A549 (cell line): ENCODE data around the gene GPATCH8. TPM values are rescaled to one million over a fixed set of nuclear protein-coding genes. Genes with fewer than 3 reads are reported as not detected.

ENCODE experiments used
- ATAC-seq, 2 experiments: fragments of 200-7000 bp in 1 of 2; fragments of >200 bp in 1 of 2; cut with Nextera tagmentation in 1 of 2; cut with Tn5 transposase in 1 of 2; 3 replicates each; pipeline versions ENCODE4 v1.8.0 to v1.9.1; 2018 to 2020; ENCODE audit warnings: mild to moderate bottlenecking in 1 of 2, moderate library complexity in 1 of 2
- CTCF ChIA-PET: fragments of 300-600 bp; sonication (Branson Sonifier 250); formaldehyde crosslinking; extraction: SDS; loops from one replicate; lab custom pipeline; 2021; ENCODE audit warnings: antibody characterized with exemption, inconsistent platforms; lab: Yijun Ruan, JAX
- POLR2A ChIA-PET: fragments of 350-600 bp; formaldehyde crosslinking; extraction: SDS; loops from one replicate; lab custom pipeline; 2021; ENCODE audit warnings: antibody characterized with exemption, inconsistent platforms; lab: Yijun Ruan, JAX
- DNase-seq, 2 experiments: peaks; one replicate each; pipeline versions ENCODE4 v3.0.0 to v3.0.0-alpha.2; 2011 to 2016; ENCODE audit warnings: low read depth in 1 of 2, low spot score in 1 of 2
- FAIRE-seq: peaks from 2 replicates; lab custom pipeline; 2011; peaks lifted over from hg19 to GRCh38; lab: Jason Lieb, UNC
- H3K27ac ChIP-seq, 2 experiments: fragments of >200 bp; sonication (Bioruptor Twin); formaldehyde crosslinking; 3 replicates each; pipeline ENCODE4 v1.5.1; 2016 to 2017
- H3K4me1 ChIP-seq: fragments of >200 bp; sonication (Bioruptor Twin); formaldehyde crosslinking; 3 replicates; pipeline ENCODE4 v1.6.1; 2016
- H3K4me2 ChIP-seq: fragments of >200 bp; sonication (Bioruptor Twin); formaldehyde crosslinking; 3 replicates; pipeline ENCODE4 v1.6.1; 2016
- H3K4me3 ChIP-seq: fragments of >200 bp; sonication (Bioruptor Twin); formaldehyde crosslinking; 3 replicates; pipeline ENCODE4 v1.5.1; 2016
- H3K9me3 ChIP-seq: fragments of >200 bp; sonication (Bioruptor Twin); formaldehyde crosslinking; 3 replicates; pipeline ENCODE4 v1.6.1; 2016
- ATOH8 ChIP-seq: fragments of 250-450 bp; sonication (Bioruptor Pico); IDR thresholded peaks from 2 replicates; pipeline ENCODE4 v1.5.0; 2020; ENCODE audit warnings: low read depth, mild to moderate bottlenecking, moderate library complexity
- BHLHE40 ChIP-seq: IDR thresholded peaks from 2 replicates; pipeline ENCODE4 v1.6.1; 2012; ENCODE audit warnings: low read depth, low read length, inconsistent platforms
- CHD4 ChIP-seq: fragments of 200-600 bp; sonication (generic); IDR thresholded peaks from 2 replicates; pipeline ENCODE4 v1.6.1; 2016; ENCODE audit warnings: antibody characterized with exemption, mild to moderate bottlenecking, borderline replicate concordance
- CTCF ChIP-seq: fragments of >200 bp; sonication (Bioruptor Twin); formaldehyde crosslinking; IDR thresholded peaks from 3 replicates; pipeline ENCODE4 v1.5.1; 2016
- E2F6 ChIP-seq: IDR thresholded peaks from 2 replicates; pipeline ENCODE4 v1.6.1; 2012; ENCODE audit warnings: low read depth, borderline replicate concordance
- EHF ChIP-seq: fragments of 250-450 bp; sonication (Bioruptor Pico); IDR thresholded peaks from 2 replicates; pipeline ENCODE4 v1.5.0; 2020; ENCODE audit warnings: mild to moderate bottlenecking
- EHMT2 ChIP-seq: fragments of 200-600 bp; sonication (generic); IDR thresholded peaks from 2 replicates; pipeline ENCODE4 v1.6.1; 2016; ENCODE audit warnings: antibody characterized with exemption, low read depth, mild to moderate bottlenecking, moderate library complexity
- ESRRA ChIP-seq: fragments of 150-350 bp; IDR thresholded peaks from 2 replicates; pipeline ENCODE4 v1.6.1; 2014; ENCODE audit warnings: mild to moderate bottlenecking, low read length, borderline replicate concordance
- FOSL2 ChIP-seq, 2 experiments: fragments of 450-650 bp in 1 of 2; fragments of >200 bp in 1 of 2; sonication (Bioruptor Twin) in 1 of 2; formaldehyde crosslinking; IDR thresholded peaks; 2 replicates each; pipeline versions ENCODE4 v1.5.0 to v1.6.1; 2016 to 2020; ENCODE audit warnings: mild to moderate bottlenecking in 1 of 2, moderate library complexity in 1 of 2
- FOXS1 ChIP-seq: fragments of 250-450 bp; sonication (Bioruptor Pico); IDR thresholded peaks from 2 replicates; pipeline ENCODE4 v1.5.0; 2020; ENCODE audit warnings: mild to moderate bottlenecking, moderate library complexity
- MAFK ChIP-seq: fragments of 450-650 bp; IDR thresholded peaks from 2 replicates; pipeline ENCODE4 v1.6.1; 2014; ENCODE audit not compliant: partially characterized antibody
- MAX ChIP-seq: IDR thresholded peaks from 2 replicates; pipeline ENCODE4 v1.6.1; 2012
- MYC ChIP-seq: IDR thresholded peaks from 2 replicates; pipeline ENCODE4 v1.6.1; 2012; ENCODE audit warnings: mild to moderate bottlenecking, inconsistent platforms, low read length, improper control_type of control experiment, borderline replicate concordance
- NPAS2 ChIP-seq: fragments of 250-450 bp; sonication (Bioruptor Pico); IDR thresholded peaks from 2 replicates; pipeline ENCODE4 v1.8.0; 2022; ENCODE audit warnings: mild to moderate bottlenecking, moderate library complexity, borderline replicate concordance
- NR3C1 ChIP-seq: fragments of >200 bp; sonication (Bioruptor Twin); formaldehyde crosslinking; IDR thresholded peaks from 3 replicates; pipeline ENCODE4 v1.6.1; 2017
- PHF8 ChIP-seq: fragments of 200-600 bp; sonication (generic); IDR thresholded peaks from 2 replicates; pipeline ENCODE4 v1.6.1; 2016; ENCODE audit warnings: low read depth, mild to moderate bottlenecking, antibody characterized with exemption, moderate library complexity, borderline replicate concordance
- POLR2A ChIP-seq: IDR thresholded peaks from 2 replicates; pipeline ENCODE4 v1.6.1; 2012; ENCODE audit warnings: mild to moderate bottlenecking, low read length
- RARB ChIP-seq: fragments of 250-450 bp; sonication (Bioruptor Pico); IDR thresholded peaks from 2 replicates; pipeline ENCODE4 v1.8.0; 2021; ENCODE audit warnings: mild to moderate bottlenecking, moderate library complexity
- RFX5 ChIP-seq: fragments of 450-650 bp; IDR thresholded peaks from 2 replicates; pipeline ENCODE4 v1.7.1; 2014; ENCODE audit warnings: antibody characterized with exemption, mild to moderate bottlenecking, moderate library complexity
- SMC3 ChIP-seq: fragments of >200 bp; sonication (Bioruptor Twin); formaldehyde crosslinking; IDR thresholded peaks from 3 replicates; pipeline ENCODE4 v1.6.1; 2018; ENCODE audit warnings: inconsistent platforms
- SREBF2 ChIP-seq: fragments of 450-650 bp; IDR thresholded peaks from 2 replicates; pipeline ENCODE4 v1.6.1; 2014; ENCODE audit warnings: mild to moderate bottlenecking, moderate library complexity
- TFCP2L1 ChIP-seq: fragments of 250-450 bp; sonication (Bioruptor Pico); IDR thresholded peaks from 2 replicates; pipeline ENCODE4 v1.5.0; 2021; ENCODE audit warnings: mild to moderate bottlenecking
- TP53 ChIP-seq: fragments of 250-450 bp; sonication (Bioruptor Pico); IDR thresholded peaks from 2 replicates; pipeline ENCODE4 v1.5.0; 2021; ENCODE audit warnings: mild to moderate bottlenecking, moderate library complexity
- USF2 ChIP-seq: fragments of 450-650 bp; IDR thresholded peaks from 2 replicates; pipeline ENCODE4 v1.6.1; 2014; ENCODE audit warnings: antibody characterized with exemption
- ZC3H11A ChIP-seq: fragments of 450-650 bp; IDR thresholded peaks from 2 replicates; pipeline ENCODE4 v1.6.1; 2014; ENCODE audit warnings: antibody characterized with exemption, mild to moderate bottlenecking
- ZFP36 ChIP-seq: fragments of 450-650 bp; IDR thresholded peaks from 2 replicates; pipeline ENCODE4 v1.6.1; 2014; ENCODE audit warnings: borderline replicate concordance; ENCODE audit not compliant: partially characterized antibody
- WGBS: methylation state at CpG from one replicate; pipeline ENCODE4 v1.1.6; 2017; ENCODE audit errors: missing lambda C conversion rate; 5-methylcytosine and 5-hydroxymethylcytosine counted together
- polyA plus RNA-seq, 4 experiments: library from polyadenylated mRNA; depleted of rRNA in 3 of 4; stranded (reverse); fragments of >200 nt; fragmentation: RNase III in 1 of 4; extraction: RNeasy Plus Mini Kit Qiagen cat#74134 plus additional on column Dnase treatment in 1 of 4; gene quantifications; 2 replicates in 3 of 4; 3 replicates in 1 of 4; pipeline ENCODE4 v1.2.3, GENCODE V29; 2011 to 2017

Gene GPATCH8
- polyA plus RNA-seq, 2 of the 4 experiments (the other 2 are of a cell fraction) = 21.7 to 27.3 TPM

- TF ChIP-seq CTCF (peak; percentile 99), FOXS1 (CRISPR knock-in tag) (no peak), ZFP36 (peak; percentile 33), POLR2A (no peak), ESRRA (no peak), SMC3 (peak; percentile 100), USF2 (no peak), FOSL2 (IDR thresholded peaks at IDR 0.05) (no peak), FOSL2 (CRISPR knock-in tag; IDR thresholded peaks at IDR 0.05) (peak; percentile 64), MYC (no peak), RFX5 (peak; percentile 65; the same call in 1 of the 2 replicates), EHMT2 (no peak), SREBF2 (no peak), TFCP2L1 (CRISPR knock-in tag) (no peak), MAX (peak; percentile 95), PHF8 (no peak), BHLHE40 (0 out of 2 replicates have a peak, but pooled peaks have one; percentile 5), NR3C1 (no peak), CHD4 (no peak), NPAS2 (CRISPR knock-in tag) (peak; percentile 88)
These were observed 30.5 kb upstream of the GPATCH8 start (continued) for GRCh38 chr17:44533533-44534246.

- Histone ChIP-seq H3K9me3 (0 out of 3 replicates have a peak, but pooled peaks cover 6% of the 10 kb centered on the region), H3K27ac (no peak overlapping the region), H3K4me3 (no peak overlapping the region)
- DNase-seq = no peak
- 80% methylated on average over 7 of the region's 7 CpGs for WGBS
- CTCF ChIA-PET = interaction anchor here (0.6 to 11.1 kb wide), 17 partner anchors 8 to 1963 kb away, joined by 3 to 324 read pairs (median 3); partner anchors contain the start of gene MEIOC
- TF ChIP-seq EHF (CRISPR knock-in tag) (no peak), FOSL2 (IDR thresholded peaks at IDR 0.05) (no peak), FOSL2 (CRISPR knock-in tag; IDR thresholded peaks at IDR 0.05) (no peak), MAFK (no peak), E2F6 (no peak), RARB (CRISPR knock-in tag) (no peak), ZC3H11A (no peak), PHF8 (no peak), ATOH8 (CRISPR knock-in tag) (no peak), TP53 (no peak)
- TF ChIP-seq, all 56 proteins: peak for 0
- ATAC-seq (no peak), FAIRE-seq (no peak)
- no peak overlapping the region for H3K4me2 ChIP-seq
- POLR2A ChIA-PET = no interaction called here
- peaks cover 29% of the 10 kb centered on the region for H3K4me1 ChIP-seq
These were observed 27.8 kb upstream of the GPATCH8 start for GRCh38 chr17:44530896-44531418.
